ENCODE results near the gene RAB7A.

The RAB7A gene

GRCh38 chr3:128782282-128783146 is 56.5 kb downstream of the RAB7A start:
- Histone ChIP-seq H3K9ac (ENCODE audit: low read length) (no peak overlapping the region), H3K36me3 (ENCODE audit: control insufficient read depth, low read depth, low read length) (no peaks in the 10 kb centered on the region), H3K27me3 (ENCODE audit: control insufficient read depth, insufficient read depth, low read length) (no peaks in the 10 kb centered on the region), H3K27ac (ENCODE audit: low read length) (no peak overlapping the region), H3K4me1 (ENCODE audit: control insufficient read depth, low read depth, low read length) (peaks cover 17% of the 10 kb centered on the region), H3K9me3 (ENCODE audit: control insufficient read depth, low read depth, low read length) (no peaks in the 10 kb centered on the region), H3K4me3 (ENCODE audit: low read length) (no peak overlapping the region)

- peaks cover 21% of the 10 kb centered on the region for H3K4me1 ChIP-seq (ENCODE audit: control insufficient read depth, low read depth, low read length)
- no peaks in the 10 kb centered on the region for H3K9me3 ChIP-seq (ENCODE audit: control insufficient read depth, low read depth, low read length)
- H3K9ac ChIP-seq (ENCODE audit: low read length), result no peak overlapping the region
- H3K4me3 ChIP-seq (ENCODE audit: low read length), result no peak overlapping the region
- no peaks in the 10 kb centered on the region for H3K27me3 ChIP-seq (ENCODE audit: control insufficient read depth, insufficient read depth, low read length)
- H3K36me3 ChIP-seq (ENCODE audit: control insufficient read depth, low read depth, low read length), result no peaks in the 10 kb centered on the region
- H3K27ac ChIP-seq (ENCODE audit: low read length), result no peak overlapping the region
Measured at GRCh38 chr3:128783774-128784173, 57.8 kb downstream of the RAB7A start.

GRCh38 chr3:128784232-128784631 is 58.2 kb downstream of the RAB7A start:
- Histone ChIP-seq H3K9me3 (ENCODE audit: control insufficient read depth, low read depth, low read length) (no peaks in the 10 kb centered on the region), H3K4me1 (ENCODE audit: control insufficient read depth, low read depth, low read length) (peaks cover 20% of the 10 kb centered on the region), H3K36me3 (ENCODE audit: control insufficient read depth, low read depth, low read length) (no peaks in the 10 kb centered on the region), H3K27ac (ENCODE audit: low read length) (no peak overlapping the region), H3K9ac (ENCODE audit: low read length) (no peak overlapping the region), H3K27me3 (ENCODE audit: control insufficient read depth, insufficient read depth, low read length) (no peaks in the 10 kb centered on the region), H3K4me3 (ENCODE audit: low read length) (no peak overlapping the region)

- H3K4me3 ChIP-seq (ENCODE audit: low read length), result no peak overlapping the region
- no peaks in the 10 kb centered on the region for H3K36me3 ChIP-seq (ENCODE audit: control insufficient read depth, low read depth, low read length)
- H3K27me3 ChIP-seq (ENCODE audit: control insufficient read depth, insufficient read depth, low read length), result no peaks in the 10 kb centered on the region
- no peak overlapping the region for H3K27ac ChIP-seq (ENCODE audit: low read length)
- H3K9ac ChIP-seq (ENCODE audit: low read length), result no peak overlapping the region
- no peaks in the 10 kb centered on the region for H3K9me3 ChIP-seq (ENCODE audit: control insufficient read depth, low read depth, low read length)
- H3K4me1 ChIP-seq (ENCODE audit: control insufficient read depth, low read depth, low read length), result peaks cover 20% of the 10 kb centered on the region
Measured at GRCh38 chr3:128784843-128785242, 58.9 kb downstream of the RAB7A start.

DNA sequence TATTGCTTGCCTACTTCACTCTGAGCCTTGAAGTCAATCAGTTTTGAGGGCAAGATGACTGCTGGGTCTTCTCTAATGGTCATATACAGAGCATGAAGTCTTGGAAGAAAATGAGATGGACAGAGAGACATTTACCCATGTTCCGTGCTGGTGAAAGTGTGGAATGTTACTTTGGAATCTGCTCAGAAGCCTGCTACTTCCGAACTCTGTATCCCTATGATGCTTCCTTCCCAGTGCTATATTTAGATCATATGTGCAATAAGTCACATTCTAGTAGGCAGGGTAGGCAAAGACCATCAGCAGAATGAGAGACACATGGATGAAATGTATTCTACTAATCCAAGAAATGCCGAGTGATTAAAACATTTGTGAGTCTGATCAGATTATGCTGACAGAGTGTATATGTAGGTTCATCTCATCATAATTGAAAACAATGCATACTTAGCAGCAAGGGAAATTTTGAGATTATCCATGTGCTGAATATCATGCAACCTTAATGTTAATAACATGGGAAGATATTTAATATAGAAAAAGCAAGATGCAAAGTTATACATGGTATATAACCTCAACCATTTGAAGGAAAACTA is 60.5 kb downstream of the RAB7A start:
- Histone ChIP-seq H3K27ac (ENCODE audit: low read length) (no peak overlapping the region), H3K4me1 (ENCODE audit: control insufficient read depth, low read depth, low read length) (peaks cover 12% of the 10 kb centered on the region), H3K9ac (ENCODE audit: low read length) (no peak overlapping the region), H3K27me3 (ENCODE audit: control insufficient read depth, insufficient read depth, low read length) (no peaks in the 10 kb centered on the region), H3K36me3 (ENCODE audit: control insufficient read depth, low read depth, low read length) (no peaks in the 10 kb centered on the region), H3K4me3 (ENCODE audit: low read length) (no peak overlapping the region), H3K9me3 (ENCODE audit: control insufficient read depth, low read depth, low read length) (no peaks in the 10 kb centered on the region)

GRCh38 chr3:128787256-128788253 is 61.6 kb downstream of the RAB7A start:
- H3K9me3 ChIP-seq (ENCODE audit: control insufficient read depth, low read depth, low read length), result no peaks in the 10 kb centered on the region
- H3K4me3 ChIP-seq (ENCODE audit: low read length), result no peak overlapping the region
- H3K27me3 ChIP-seq (ENCODE audit: control insufficient read depth, insufficient read depth, low read length), result no peaks in the 10 kb centered on the region
- H3K27ac ChIP-seq (ENCODE audit: low read length), result no peak overlapping the region
- no peak overlapping the region for H3K9ac ChIP-seq (ENCODE audit: low read length)
- no peaks in the 10 kb centered on the region for H3K36me3 ChIP-seq (ENCODE audit: control insufficient read depth, low read depth, low read length)
- peaks cover 12% of the 10 kb centered on the region for H3K4me1 ChIP-seq (ENCODE audit: control insufficient read depth, low read depth, low read length)

GRCh38 chr3:128788268-128788869 is 62.4 kb downstream of the RAB7A start:
- Histone ChIP-seq H3K4me3 (ENCODE audit: low read length) (no peak overlapping the region), H3K27ac (ENCODE audit: low read length) (no peak overlapping the region), H3K36me3 (ENCODE audit: control insufficient read depth, low read depth, low read length) (no peaks in the 10 kb centered on the region), H3K9ac (ENCODE audit: low read length) (no peak overlapping the region), H3K4me1 (ENCODE audit: control insufficient read depth, low read depth, low read length) (peaks cover 12% of the 10 kb centered on the region), H3K9me3 (ENCODE audit: control insufficient read depth, low read depth, low read length) (no peaks in the 10 kb centered on the region), H3K27me3 (ENCODE audit: control insufficient read depth, insufficient read depth, low read length) (no peaks in the 10 kb centered on the region)

- H3K4me1 ChIP-seq (ENCODE audit: control insufficient read depth, low read depth, low read length), result no peaks in the 10 kb centered on the region
- no peak overlapping the region for H3K9ac ChIP-seq (ENCODE audit: low read length)
- H3K27me3 ChIP-seq (ENCODE audit: control insufficient read depth, insufficient read depth, low read length), result no peaks in the 10 kb centered on the region
- no peak overlapping the region for H3K4me3 ChIP-seq (ENCODE audit: low read length)
- peaks cover 29% of the 10 kb centered on the region for H3K36me3 ChIP-seq (ENCODE audit: control insufficient read depth, low read depth, low read length)
- H3K27ac ChIP-seq (ENCODE audit: low read length), result no peak overlapping the region
- no peaks in the 10 kb centered on the region for H3K9me3 ChIP-seq (ENCODE audit: control insufficient read depth, low read depth, low read length)
Measured at GRCh38 chr3:128794067-128794768, 68.2 kb downstream of the RAB7A start.

DNA sequence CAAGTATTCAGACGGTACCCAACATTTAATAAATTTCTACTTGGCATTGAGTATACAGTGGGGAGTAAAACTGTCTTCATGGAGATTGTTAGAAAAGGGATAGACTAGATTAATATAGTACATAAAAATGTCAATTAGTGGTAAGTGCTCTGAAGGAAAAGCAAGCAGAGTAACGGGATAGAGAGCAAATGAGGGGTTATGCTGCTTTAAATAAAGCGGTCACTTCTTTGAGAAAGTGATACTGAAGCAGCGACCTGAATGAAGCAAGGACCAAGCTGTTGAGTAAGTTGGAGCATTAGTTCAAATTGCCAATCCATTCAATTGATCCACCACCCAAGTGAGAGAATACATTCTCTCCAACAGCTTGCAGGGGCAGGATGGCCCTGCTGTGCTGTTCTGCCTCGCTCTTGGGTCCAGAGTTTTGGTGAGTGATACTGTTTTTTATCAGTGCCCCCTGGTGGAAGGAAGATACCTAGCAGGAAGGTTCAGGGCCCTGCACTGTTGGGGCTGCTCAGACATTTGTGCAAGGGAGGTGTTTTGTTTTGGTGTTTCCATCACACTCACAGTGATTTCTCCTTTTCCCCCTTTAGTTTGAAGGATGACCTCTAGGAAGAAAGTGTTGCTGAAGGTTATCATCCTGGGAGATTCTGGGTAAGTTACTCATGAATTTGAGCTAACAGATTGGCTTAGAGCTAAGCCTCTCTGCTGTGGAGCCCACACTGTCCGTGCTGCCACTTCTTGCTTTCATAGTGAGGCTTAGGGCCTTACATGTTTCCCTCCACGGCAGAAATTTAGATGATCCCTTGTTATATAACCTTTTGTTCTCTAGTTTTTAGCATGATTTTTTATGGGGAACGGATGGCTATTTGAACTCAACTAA is 69.0 kb downstream of the RAB7A start:
- no peaks in the 10 kb centered on the region for H3K4me1 ChIP-seq (ENCODE audit: control insufficient read depth, low read depth, low read length)
- no peaks in the 10 kb centered on the region for H3K27me3 ChIP-seq (ENCODE audit: control insufficient read depth, insufficient read depth, low read length)
- no peaks in the 10 kb centered on the region for H3K9me3 ChIP-seq (ENCODE audit: control insufficient read depth, low read depth, low read length)
- no peak overlapping the region for H3K4me3 ChIP-seq (ENCODE audit: low read length)
- peaks cover 37% of the 10 kb centered on the region for H3K36me3 ChIP-seq (ENCODE audit: control insufficient read depth, low read depth, low read length)
- no peak overlapping the region for H3K27ac ChIP-seq (ENCODE audit: low read length)
- H3K9ac ChIP-seq (ENCODE audit: low read length), result no peak overlapping the region

GRCh38 chr3:128799653-128800052 is 73.7 kb downstream of the RAB7A start:
- H3K4me3 ChIP-seq (ENCODE audit: low read length), result no peak overlapping the region
- H3K27ac ChIP-seq (ENCODE audit: low read length), result no peak overlapping the region
- no peaks in the 10 kb centered on the region for H3K9me3 ChIP-seq (ENCODE audit: control insufficient read depth, low read depth, low read length)
- H3K4me1 ChIP-seq (ENCODE audit: control insufficient read depth, low read depth, low read length), result peaks cover 4% of the 10 kb centered on the region
- H3K9ac ChIP-seq (ENCODE audit: low read length), result no peak overlapping the region
- no peaks in the 10 kb centered on the region for H3K27me3 ChIP-seq (ENCODE audit: control insufficient read depth, insufficient read depth, low read length)
- peaks cover 46% of the 10 kb centered on the region for H3K36me3 ChIP-seq (ENCODE audit: control insufficient read depth, low read depth, low read length)
